ENCODE measurements around the gene KRT84. TPM values are rescaled to one million over a fixed set of nuclear protein-coding genes. Genes with fewer than 3 reads are reported as not detected.

The KRT84 gene, protein sequence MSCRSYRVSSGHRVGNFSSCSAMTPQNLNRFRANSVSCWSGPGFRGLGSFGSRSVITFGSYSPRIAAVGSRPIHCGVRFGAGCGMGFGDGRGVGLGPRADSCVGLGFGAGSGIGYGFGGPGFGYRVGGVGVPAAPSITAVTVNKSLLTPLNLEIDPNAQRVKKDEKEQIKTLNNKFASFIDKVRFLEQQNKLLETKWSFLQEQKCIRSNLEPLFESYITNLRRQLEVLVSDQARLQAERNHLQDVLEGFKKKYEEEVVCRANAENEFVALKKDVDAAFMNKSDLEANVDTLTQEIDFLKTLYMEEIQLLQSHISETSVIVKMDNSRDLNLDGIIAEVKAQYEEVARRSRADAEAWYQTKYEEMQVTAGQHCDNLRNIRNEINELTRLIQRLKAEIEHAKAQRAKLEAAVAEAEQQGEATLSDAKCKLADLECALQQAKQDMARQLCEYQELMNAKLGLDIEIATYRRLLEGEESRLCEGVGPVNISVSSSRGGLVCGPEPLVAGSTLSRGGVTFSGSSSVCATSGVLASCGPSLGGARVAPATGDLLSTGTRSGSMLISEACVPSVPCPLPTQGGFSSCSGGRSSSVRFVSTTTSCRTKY
- not detected for polyA plus RNA-seq (2012; ENCODE audit: missing spikeins)

DNA sequence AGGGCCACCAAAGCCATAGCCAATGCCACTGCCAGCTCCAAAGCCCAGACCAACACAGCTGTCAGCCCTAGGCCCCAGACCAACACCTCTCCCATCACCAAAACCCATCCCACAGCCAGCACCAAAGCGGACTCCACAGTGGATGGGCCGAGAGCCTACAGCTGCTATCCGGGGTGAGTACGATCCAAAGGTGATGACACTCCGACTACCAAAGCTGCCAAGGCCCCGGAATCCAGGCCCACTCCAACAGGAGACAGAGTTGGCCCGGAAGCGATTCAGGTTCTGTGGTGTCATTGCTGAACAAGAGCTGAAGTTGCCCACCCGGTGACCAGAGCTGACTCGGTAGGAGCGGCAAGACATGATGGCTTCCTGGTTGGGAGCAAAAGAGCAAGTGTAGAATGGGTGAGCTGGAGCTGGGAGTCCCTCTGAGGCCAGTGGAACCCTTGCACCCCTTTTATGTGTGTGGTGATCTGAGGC lies at the start of gene KRT84:
TSS of gene KRT84 (minus strand) at position 427 of the 477 bp plus-strand sequence. CDS start at position 360, 67 bp downstream.
- no peak for FAIRE-seq
- TF ChIP-seq POLR2A (IDR thresholded peaks at IDR 0.05; ENCODE audit: low read depth, low read length) (no peak), TAF1 (IDR thresholded peaks at IDR 0.05; ENCODE audit: borderline replicate concordance, low read depth, low read length) (no peak)
- DNase-seq (ENCODE audit: insufficient read length) = no peak

DNA sequence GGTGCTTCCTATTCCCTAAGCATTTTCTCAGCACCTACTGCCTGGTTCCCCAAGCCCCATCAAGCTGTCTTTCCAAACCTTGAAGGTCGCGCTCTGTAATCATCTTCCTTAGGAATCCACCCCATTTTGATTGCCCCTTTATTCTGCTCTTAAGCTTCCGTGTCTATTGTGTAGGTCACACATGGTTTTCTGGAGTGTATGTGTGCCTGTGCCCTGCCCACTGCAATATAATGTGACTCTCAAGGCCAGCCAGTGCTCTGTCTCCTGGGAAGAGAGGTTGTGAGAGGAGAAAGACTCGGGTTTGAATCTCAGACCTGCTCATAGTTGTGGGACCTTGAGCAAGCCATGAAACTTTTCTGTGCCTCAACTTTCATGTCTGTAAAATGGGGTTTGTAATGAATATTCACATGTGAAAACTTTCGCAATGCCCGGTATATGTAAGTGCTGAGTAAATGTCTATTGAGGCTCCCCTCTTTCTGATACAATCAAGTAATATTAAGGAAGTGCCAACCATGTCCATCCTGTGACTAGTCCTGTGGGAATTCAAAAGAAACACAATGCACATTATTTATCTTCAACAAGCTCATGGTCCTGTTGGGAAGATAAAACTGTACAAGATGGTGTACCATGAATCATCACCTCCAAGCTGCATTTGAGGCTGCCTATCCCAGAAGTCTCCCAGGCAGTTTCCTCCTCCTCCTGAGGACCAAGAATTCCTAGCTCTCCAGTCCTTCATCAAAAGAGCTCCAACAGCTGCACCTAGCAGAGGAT lies 49.5 kb upstream of the KRT84 start:
- no peak for FAIRE-seq
- no peak for DNase-seq (ENCODE audit: insufficient read length)

DNA sequence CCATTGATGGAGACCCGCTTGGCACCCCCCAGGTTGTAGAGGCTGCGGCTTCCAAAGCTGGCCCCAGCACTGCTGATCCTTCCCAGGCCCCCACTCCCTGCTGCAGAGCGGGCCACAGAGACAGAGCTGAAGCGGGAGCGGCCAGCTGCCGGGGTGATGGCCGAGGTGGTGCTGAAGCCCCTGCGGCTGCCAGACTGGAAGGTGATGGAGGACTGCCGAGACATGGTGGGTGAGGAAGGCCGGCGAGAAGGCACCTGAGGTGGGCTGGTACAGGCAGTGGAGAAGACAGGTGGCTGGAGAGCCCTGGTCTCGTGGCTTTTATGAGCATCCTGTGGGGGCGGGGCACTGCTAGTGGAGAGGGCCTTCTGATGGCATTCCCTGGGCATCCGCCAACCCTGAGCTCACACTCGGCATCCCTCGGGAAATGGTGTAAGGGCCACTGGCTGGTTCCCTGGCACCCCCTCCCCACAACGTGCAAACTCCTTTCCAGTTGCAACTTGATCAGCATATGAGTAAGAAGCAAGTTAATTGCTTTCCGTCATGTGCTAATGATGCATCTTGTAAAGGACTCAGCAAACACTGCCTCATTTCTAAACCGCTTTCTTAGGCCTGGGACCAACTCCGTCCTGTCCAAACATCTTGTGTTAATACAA lies 48.8 kb upstream of the KRT84 start, which contains the start of gene KRT75:
TSS of gene KRT75 (minus strand) at position 291 of the 653 bp plus-strand sequence. CDS start at position 224, 67 bp downstream.
- DNase-seq (ENCODE audit: insufficient read length) (no peak), FAIRE-seq (no peak)
- TF ChIP-seq TAF1 (IDR thresholded peaks at IDR 0.05; ENCODE audit: borderline replicate concordance, low read depth, low read length) (no peak), POLR2AphosphoS5 (IDR thresholded peaks at IDR 0.05; ENCODE audit: low read depth, low read length) (no peak)

More for the DNA sequence above, 49.5 kb upstream of the KRT84 start:
- TF ChIP-seq TAF1 (IDR thresholded peaks at IDR 0.05; ENCODE audit: borderline replicate concordance, low read depth, low read length) (no peak), POLR2A (IDR thresholded peaks at IDR 0.05; ENCODE audit: low read depth, low read length) (no peak), POLR2AphosphoS5 (IDR thresholded peaks at IDR 0.05; ENCODE audit: low read depth, low read length) (no peak)

- DNase-seq (ENCODE audit: insufficient read length) = no peak
- TF ChIP-seq POLR2A (IDR thresholded peaks at IDR 0.05; ENCODE audit: low read depth, low read length) = no peak
- FAIRE-seq = no peak
Observed at GRCh38 chr12:52433501-52434080, 48.1 kb upstream of the KRT84 start.

DNA sequence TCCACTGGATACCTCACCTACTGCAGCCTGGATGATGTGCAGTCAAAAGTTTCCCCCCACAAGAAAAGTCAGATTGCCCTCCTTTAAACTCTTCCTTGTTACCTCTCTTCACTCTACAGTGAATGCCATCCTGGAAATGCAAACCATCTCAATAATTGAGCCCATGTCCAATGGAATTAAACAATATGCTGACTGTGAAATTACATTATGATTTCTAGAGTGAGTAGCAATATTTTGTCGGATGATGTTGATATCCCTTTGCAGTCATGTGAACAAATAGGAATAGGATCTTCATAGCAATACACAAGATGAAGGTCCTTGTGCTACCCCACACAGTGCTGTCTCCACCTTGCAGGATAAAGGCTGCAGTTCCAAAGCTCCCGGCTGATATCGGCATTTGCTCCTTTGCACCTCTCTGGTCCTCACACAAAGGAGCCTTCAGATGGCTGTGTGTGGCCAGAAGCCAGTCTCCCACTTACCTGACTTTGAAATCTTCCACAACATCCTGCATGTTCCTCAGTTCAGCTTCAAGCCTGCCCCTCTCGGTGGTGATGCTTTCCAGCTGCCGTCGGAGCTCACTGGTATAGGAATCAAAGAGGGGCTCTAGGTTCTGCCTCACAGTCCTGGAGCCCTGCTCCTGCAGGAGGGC lies 47.2 kb upstream of the KRT84 start:
- no peak for DNase-seq (ENCODE audit: insufficient read length)
- FAIRE-seq = no peak
- TF ChIP-seq POLR2AphosphoS5 (IDR thresholded peaks at IDR 0.05; ENCODE audit: low read depth, low read length) = no peak
- no peak for TF ChIP-seq POLR2A (IDR thresholded peaks at IDR 0.05; ENCODE audit: low read depth, low read length)
- no peak for TF ChIP-seq TAF1 (IDR thresholded peaks at IDR 0.05; ENCODE audit: borderline replicate concordance, low read depth, low read length)

DNA sequence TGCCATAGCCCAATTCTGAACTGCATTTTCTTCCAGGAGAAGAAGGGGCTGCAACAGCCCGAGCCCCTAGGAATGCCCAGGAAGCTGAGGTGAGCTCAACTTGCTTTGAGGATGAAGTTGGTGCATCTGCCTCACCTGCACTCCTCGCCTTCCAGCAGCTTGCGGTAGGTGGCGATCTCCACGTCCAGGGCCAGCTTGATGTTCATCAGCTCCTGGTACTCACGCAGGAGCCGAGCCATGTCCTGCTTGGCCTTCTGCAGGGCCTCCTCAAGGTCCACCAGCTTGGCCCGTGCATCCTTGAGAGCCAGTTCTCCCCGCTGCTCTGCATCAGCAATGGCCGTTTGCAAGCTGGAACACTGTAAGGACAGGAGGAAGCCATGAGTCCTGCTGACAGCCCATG lies 42.7 kb upstream of the KRT84 start:
- FAIRE-seq (no peak), DNase-seq (ENCODE audit: insufficient read length) (no peak)
- TF ChIP-seq POLR2A (IDR thresholded peaks at IDR 0.05; ENCODE audit: low read depth, low read length) (no peak), POLR2AphosphoS5 (IDR thresholded peaks at IDR 0.05; ENCODE audit: low read depth, low read length) (no peak), TAF1 (IDR thresholded peaks at IDR 0.05; ENCODE audit: borderline replicate concordance, low read depth, low read length) (no peak)

GRCh38 chr12:52427083-52427482 lies 41.6 kb upstream of the KRT84 start:
- TF ChIP-seq TAF1 (IDR thresholded peaks at IDR 0.05; ENCODE audit: borderline replicate concordance, low read depth, low read length) (no peak), POLR2AphosphoS5 (IDR thresholded peaks at IDR 0.05; ENCODE audit: low read depth, low read length) (no peak), POLR2A (IDR thresholded peaks at IDR 0.05; ENCODE audit: low read depth, low read length) (no peak)
- no peak for DNase-seq (ENCODE audit: insufficient read length)
- FAIRE-seq = no peak

- TF ChIP-seq TAF1 (IDR thresholded peaks at IDR 0.05; ENCODE audit: borderline replicate concordance, low read depth, low read length) = no peak
- TF ChIP-seq POLR2A (IDR thresholded peaks at IDR 0.05; ENCODE audit: low read depth, low read length) = no peak
- TF ChIP-seq POLR2AphosphoS5 (IDR thresholded peaks at IDR 0.05; ENCODE audit: low read depth, low read length) = no peak
- FAIRE-seq = no peak
- no peak for DNase-seq (ENCODE audit: insufficient read length)
Observed at GRCh38 chr12:52426034-52426433, 40.6 kb upstream of the KRT84 start.

GRCh38 chr12:52425466-52425865 lies 40.0 kb upstream of the KRT84 start:
- TF ChIP-seq POLR2A (IDR thresholded peaks at IDR 0.05; ENCODE audit: low read depth, low read length) (no peak), TAF1 (IDR thresholded peaks at IDR 0.05; ENCODE audit: borderline replicate concordance, low read depth, low read length) (no peak), POLR2AphosphoS5 (IDR thresholded peaks at IDR 0.05; ENCODE audit: low read depth, low read length) (no peak)
- no peak for DNase-seq (ENCODE audit: insufficient read length)
- no peak for FAIRE-seq

- DNase-seq (ENCODE audit: insufficient read length) = no peak
- FAIRE-seq = no peak
- TF ChIP-seq POLR2A (IDR thresholded peaks at IDR 0.05; ENCODE audit: low read depth, low read length) (no peak), TAF1 (IDR thresholded peaks at IDR 0.05; ENCODE audit: borderline replicate concordance, low read depth, low read length) (no peak), POLR2AphosphoS5 (IDR thresholded peaks at IDR 0.05; ENCODE audit: low read depth, low read length) (no peak)
Observed at GRCh38 chr12:52423661-52424500, 38.4 kb upstream of the KRT84 start.
